NCI-H146 treated with DMSO at 0.1 percent for 48 hours (cell line): ENCODE measurements around the gene EGR1.
"Not testable (repeated sequence)": the region's sequence is repeated elsewhere in the genome, so short reads cannot be mapped to it uniquely, and the experiment has no call there.

Experiments
- DNase-seq: peaks from one replicate; lab custom pipeline; 2025; ENCODE audit not compliant: unreplicated experiment; lab: John Stamatoyannopoulos, UW

The EGR1 gene

GRCh38 chr5:138468966-138469539 is 3.8 kb downstream of the EGR1 start:
- no peak for DNase-seq

DNA sequence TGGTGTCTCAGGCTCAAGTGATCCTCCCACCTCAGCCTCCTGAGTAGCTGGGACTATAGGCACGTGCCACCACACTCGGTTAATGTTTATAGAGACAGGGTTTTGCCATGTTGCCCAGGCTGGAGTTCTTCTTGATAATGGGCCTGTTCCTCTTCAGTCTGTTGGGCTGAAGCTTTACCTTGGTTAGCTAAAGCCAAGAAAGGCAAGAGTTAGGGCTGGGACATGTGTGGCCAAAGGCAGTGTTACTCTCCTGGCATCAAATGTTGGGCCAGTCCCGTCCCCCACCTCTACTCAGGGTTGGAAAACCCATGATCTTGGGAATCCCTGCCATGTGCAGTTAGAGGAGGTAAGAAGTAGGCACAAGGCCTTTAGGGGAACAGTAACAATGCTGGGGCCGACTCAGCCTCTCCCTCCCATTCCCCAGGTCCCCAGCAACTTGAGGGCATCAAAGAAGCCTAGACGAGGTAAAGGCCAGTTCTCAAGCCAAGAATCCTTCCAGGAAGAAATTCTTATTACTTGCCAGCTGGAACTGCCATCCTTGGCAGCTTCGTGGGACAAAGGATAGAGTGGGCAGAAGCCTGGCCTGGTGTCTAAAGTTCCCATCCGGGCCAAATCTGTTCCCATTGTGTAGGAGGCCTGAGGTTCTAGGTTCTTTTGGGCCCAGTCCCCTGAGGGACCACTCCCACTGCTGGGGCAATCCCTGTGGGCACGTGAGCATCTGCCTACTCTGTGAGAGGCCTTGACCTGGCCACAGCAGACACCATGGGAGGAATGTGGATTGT is 4.5 kb downstream of the EGR1 start:
- DNase-seq = no peak

DNA sequence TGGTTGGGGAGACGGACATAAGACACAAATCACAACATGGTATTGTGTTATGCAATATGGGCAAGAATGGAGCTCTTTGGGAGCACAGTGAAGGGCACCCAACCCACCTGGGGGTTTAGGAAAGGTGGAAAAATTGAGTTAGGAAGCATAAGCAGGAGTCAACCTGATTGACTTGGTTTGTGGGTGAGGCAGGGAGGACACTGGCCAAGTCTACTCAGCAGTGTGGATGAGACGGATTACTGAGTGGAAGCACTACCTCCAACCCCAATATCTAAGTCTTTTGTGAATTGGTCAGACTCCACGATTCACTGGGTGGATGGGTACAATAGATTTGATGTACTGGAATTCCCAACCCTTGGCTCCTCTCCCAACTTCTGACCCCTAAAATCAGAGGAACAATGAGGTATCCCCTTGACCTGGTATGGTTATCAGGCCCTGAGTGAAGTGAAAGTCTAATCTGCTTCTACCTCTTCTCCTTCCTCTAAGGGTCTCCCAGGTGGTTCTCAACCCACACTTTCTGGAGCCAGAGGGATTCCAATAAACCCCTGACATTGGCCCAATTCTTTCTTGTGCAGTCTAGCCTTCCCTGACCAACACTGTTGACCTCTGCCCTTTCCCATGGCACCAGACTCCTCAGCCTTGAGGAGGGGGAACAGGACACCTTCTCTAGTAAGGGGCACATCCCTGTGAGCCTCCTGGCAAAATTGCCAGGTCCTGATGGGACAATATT is 5.2 kb downstream of the EGR1 start:
- DNase-seq = no peak

GRCh38 chr5:138471052-138471361 is 5.7 kb downstream of the EGR1 start:
- DNase-seq = no peak

- no peak for DNase-seq
Observed at GRCh38 chr5:138472353-138472752, 7.1 kb downstream of the EGR1 start.

DNA sequence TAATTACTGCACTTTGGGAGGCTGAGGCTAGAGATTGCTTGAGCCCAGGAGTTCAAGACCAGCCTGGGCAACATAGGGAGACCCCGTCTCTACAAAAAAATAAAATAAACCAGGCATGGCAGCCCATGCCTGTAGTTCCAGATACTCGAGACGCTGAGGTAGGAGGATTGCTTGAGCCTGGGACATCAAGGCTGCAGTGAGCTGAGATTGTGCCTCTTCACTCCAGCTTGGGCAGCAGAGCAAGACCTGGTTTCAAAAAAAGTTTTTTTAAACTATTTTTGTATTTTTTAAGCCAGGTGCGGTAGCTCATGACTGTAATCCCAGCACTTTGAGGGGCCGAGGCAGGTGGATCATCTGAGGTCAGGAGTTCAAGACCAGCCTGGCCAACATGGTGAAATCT is 7.9 kb downstream of the EGR1 start:
- DNase-seq = not testable (repeated sequence)

DNA sequence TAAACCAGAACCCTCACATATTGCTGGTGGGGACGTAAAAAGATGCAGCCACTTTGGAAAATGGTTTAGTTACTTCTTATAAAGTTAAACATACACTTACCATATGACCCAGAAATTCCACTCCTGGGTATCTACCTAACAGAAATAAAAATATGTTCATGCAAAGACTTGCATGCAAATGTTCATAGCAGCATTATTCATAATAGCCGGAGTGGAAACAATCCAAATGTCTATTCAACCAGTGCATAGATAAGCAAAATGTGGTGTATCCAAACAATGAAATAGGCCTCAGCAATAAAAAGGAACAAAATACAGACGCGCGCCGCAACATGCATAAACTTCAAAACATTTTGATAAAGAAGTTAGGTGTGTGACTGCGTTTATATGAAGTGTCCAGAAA is 11.6 kb downstream of the EGR1 start:
- DNase-seq = no peak

DNA sequence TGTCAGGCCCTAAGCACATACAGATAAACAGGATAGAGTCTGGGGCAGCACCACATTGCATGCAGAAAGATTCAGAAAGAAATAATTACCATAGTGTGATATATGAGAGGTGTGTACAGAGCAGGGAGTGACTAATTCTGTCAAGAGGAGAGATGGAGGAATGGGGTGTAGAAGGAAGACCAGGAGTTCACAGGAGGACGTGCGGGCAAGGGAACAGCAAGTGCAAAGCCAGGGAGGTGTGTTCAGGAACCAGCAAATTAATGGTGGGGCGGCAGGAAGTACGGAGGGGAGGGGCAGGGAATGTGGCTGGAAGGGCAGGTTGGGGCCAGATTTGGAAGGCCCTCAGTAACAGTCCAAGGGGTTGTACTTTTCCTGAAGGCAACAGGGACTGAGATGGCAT is 17.4 kb downstream of the EGR1 start:
- DNase-seq = no peak

- DNase-seq = no peak
Observed at GRCh38 chr5:138488481-138488945, 23.2 kb downstream of the EGR1 start.

- no peak for DNase-seq
Observed at GRCh38 chr5:138489683-138490061, 24.4 kb downstream of the EGR1 start.

GRCh38 chr5:138490648-138491283 is 25.5 kb downstream of the EGR1 start:
- no peak for DNase-seq

DNA sequence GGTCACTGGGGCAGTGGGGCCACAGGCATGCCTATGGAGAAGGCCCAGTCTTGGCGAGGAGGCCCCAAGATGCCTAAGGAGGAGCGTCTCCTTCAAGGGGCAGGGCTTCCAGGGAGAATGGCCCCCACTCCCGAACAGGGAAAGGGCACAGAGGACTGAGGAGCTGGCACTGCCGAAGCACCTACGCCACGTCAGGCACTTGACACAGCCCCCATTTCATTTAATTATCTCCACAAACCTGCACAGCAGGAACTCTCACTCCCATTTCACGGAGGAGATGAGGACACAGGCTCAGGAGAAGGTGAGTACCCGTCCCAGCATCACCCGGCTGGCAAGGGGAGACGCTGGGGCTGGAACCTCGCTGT is 26.0 kb downstream of the EGR1 start:
- DNase-seq = no peak

DNA sequence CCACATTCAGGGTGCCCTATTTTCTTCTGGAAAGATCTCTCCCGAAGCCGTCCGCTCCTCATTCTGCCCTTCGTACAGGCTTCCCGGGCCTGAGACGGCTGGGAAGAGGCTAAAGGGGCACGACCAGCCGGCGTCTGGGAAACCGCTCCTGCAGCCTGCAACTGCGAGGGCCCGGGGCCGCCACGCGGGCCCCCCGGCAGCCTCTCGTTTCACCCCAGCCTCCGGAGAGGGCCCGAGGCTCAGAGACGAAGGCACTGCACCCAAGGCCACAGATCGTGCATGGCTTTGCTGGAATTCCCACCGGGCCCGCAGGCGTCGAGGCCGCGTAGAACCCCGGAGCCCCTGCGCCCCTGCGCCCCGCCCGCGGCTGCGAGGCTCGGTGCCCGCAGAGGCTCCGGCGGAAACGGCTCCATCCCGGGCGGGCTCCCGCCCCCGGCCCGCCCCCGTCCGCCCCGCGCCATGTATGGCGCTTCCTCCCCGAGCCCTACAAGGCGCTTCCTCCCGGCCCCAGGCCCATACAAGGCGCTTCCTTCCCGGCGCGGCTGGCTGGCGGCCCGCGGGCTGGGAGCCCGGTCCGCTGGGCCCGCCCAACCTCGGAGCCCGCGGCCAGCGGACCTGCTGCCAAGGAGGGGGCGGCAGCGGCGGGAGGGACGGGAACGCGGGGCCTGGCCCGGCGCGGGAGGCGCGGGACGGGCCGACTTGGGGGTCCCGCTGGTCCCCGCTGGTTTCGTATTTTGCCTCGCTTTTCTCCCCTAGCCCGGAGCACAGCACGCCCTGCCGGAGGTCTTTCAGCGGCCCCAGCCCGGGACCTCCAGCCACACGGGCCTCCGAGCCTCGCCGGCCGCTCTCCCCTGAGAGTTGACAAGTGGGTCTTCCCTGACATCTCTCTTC is 26.6 kb downstream of the EGR1 start:
- peak; percentile 44 for DNase-seq

- DNase-seq = no peak
Observed at GRCh38 chr5:138492560-138493045, 27.3 kb downstream of the EGR1 start.

- no peak for DNase-seq
Observed at GRCh38 chr5:138495351-138495750, 30.1 kb downstream of the EGR1 start.

DNA sequence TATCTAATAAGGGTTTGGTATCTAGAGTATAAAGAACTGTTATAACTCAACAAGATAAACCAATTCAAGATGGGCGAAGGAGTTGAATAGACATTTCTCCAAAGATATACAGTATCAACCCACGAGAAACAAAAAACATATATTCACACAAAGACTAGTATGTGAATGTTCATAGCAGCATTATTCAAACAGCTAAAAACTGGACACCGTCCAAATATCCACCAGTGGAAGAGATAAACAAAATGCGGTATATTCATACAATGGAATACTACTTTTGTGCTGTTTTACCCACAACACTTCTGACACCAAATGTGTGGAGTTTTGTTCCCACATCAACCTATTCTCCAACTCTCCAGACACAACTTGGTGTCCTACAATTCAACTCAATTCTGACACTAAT is 33.1 kb downstream of the EGR1 start:
- DNase-seq = no peak

DNA sequence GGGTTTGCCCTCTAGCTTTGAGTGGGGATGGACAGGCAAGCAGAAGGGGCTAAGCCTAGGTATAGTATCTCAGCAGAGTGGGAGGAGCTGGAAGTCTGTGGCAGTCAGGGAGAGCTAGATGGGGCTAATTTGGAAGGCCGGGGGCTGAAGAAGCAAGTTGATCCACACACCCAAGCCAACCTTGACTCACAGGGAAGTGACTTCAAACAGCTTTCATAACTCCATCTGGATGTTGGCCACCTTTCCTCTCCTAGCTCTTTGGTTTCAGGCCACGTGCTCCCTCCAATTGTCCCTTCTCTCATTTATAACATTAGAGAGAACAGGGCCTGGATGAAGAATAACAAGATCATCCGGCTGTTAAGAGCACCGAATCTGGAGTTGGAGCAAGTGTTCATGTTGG is 36.8 kb downstream of the EGR1 start:
- no peak for DNase-seq

DNA sequence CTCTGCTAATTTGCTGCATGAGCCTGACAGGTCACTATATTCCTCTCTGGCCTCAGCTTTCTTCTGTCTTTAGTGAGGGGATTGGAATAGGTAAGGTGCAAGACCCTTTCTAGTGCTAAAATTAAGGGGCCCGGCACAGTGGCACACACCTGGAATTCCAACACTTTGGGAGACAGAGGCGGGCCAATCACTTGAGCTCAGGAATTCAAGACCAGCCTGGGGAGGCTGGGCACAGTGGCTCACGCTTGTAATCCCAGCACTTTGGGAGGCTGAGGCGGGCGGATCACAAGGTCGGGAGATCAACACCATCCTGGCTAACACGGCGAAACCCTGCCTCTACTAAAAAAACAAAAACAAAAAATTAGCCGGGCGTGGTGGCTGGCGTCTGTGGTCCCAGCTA is 37.2 kb downstream of the EGR1 start:
- DNase-seq = no peak

GRCh38 chr5:138503487-138504270 is 38.4 kb downstream of the EGR1 start:
- peak; percentile 6 for DNase-seq

DNA sequence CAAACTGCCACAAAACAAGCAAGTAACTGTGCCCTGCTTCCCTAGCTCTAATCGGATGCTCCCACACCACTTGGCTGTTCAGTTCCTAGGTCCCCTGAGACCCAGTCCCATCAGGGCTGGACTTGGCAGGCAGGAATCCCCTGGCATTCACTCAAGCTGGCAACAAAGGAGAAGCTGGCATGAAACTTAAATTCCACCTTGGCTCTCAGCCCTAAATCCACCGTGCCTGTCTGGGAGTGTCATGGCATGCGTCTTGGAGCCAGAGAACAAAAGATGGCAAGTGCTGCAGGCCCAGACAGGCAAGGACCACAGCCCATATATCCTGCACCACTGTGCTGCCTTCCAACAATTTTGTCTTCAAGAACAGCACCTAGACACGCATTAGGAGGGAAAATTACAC is 39.5 kb downstream of the EGR1 start:
- no peak for DNase-seq
